Activated naive CD4-positive, alpha-beta T cell treated with anti-CD3 and anti-CD28 coated beads, Interleukin-2, amount 50 U/mL, for 24 hours (primary cell): ENCODE data around the gene DHRSX.
"Not testable (repeated sequence)": the region's sequence is repeated elsewhere in the genome, so short reads cannot be mapped to it uniquely, and the experiment has no call there.

Experiments
- H3K27ac Mint-ChIP-seq: one replicate; pipeline ENCODE4 v1.8.0; 2021; ENCODE audit warnings: mild to moderate bottlenecking, mixed read lengths
- H3K27me3 Mint-ChIP-seq: one replicate; pipeline ENCODE4 v1.8.0; 2021; ENCODE audit warnings: mixed read lengths
- H3K36me3 Mint-ChIP-seq: one replicate; pipeline ENCODE4 v1.8.0; 2021; ENCODE audit warnings: mixed read lengths
- H3K4me1 Mint-ChIP-seq: one replicate; pipeline ENCODE4 v1.8.0; 2021; ENCODE audit warnings: mixed read lengths
- H3K4me3 Mint-ChIP-seq: one replicate; pipeline ENCODE4 v1.8.0; 2021; ENCODE audit warnings: mild to moderate bottlenecking, mixed read lengths
- H3K9me3 Mint-ChIP-seq: one replicate; pipeline ENCODE4 v1.8.0; 2021; ENCODE audit warnings: mixed read lengths

DHRSX gene

GRCh38 chrX:2489446-2490445 is 11.0 kb downstream of the DHRSX start:
- Mint-ChIP-seq H3K36me3 (peaks cover 12% of the 10 kb centered on the region), H3K27me3 (no peaks in the 10 kb centered on the region), H3K9me3 (no peaks in the 10 kb centered on the region)

DNA sequence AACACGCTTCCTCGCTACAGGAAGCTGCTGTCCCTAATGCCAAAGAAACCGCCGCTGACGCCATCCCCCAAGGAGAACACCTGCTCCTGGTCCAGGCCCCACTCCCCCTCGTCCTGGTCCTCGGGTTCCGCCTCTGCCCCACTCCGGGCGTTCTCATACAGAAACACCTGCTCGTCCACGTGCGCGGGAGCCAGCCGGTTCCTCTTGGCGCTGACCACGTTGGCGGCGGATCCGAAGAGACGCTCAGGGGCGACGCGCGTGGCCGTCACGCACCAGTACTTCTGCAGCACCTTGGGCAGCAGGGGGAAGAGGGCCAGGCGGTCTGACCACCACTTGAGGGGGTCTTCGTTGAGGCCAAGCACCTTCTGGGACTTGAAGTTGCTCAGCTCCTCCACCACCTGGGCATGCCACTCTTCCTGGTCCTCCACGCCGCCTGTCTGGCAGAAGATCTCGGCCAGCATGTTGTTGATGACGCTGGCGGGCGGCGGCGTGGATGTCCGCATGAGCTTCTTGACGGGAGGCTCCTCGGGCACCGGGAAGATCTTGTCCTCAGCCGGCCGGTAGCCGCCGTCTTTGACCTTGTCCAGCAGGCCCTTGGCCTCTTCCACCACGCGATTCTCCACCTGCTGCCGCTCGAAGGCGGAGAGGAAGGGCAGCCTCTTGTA is 12.0 kb downstream of the DHRSX start:
- Mint-ChIP-seq H3K9me3 (no peaks in the 10 kb centered on the region), H3K36me3 (peaks cover 12% of the 10 kb centered on the region), H3K4me3 (no peak overlapping the region), H3K4me1 (no peaks in the 10 kb centered on the region), H3K27me3 (no peaks in the 10 kb centered on the region), H3K27ac (no peak overlapping the region)

More at GRCh38 chrX:2489446-2490445, 11.0 kb downstream of the DHRSX start:
- no peaks in the 10 kb centered on the region for H3K4me1 Mint-ChIP-seq
- H3K27ac Mint-ChIP-seq, result no peak overlapping the region
- H3K4me3 Mint-ChIP-seq, result no peak overlapping the region

DNA sequence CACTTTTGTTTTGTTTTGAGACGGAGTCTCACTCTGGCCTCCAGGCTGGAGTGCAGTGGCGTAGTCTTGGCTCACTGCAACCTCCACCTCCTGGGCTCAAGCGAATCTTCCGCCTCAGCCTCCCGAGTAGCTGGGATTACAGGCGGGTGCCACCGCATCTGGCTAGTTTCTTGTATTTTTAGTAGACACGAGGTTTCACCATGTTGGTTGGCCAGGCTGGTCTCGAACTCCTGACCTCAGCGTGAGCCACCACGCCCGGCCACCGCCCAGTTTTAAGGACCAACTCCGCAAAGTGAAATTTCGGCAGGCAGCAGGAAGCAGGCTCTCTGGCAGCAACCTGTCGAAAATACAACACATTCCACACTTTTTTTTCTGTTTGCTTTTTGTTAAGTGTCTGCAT is 13.4 kb downstream of the DHRSX start:
- Mint-ChIP-seq H3K4me3 (no peak overlapping the region), H3K9me3 (no peaks in the 10 kb centered on the region), H3K36me3 (peaks cover 13% of the 10 kb centered on the region), H3K27me3 (no peaks in the 10 kb centered on the region), H3K4me1 (no peaks in the 10 kb centered on the region), H3K27ac (no peak overlapping the region)

- H3K9me3 Mint-ChIP-seq, result no peaks in the 10 kb centered on the region
- H3K4me1 Mint-ChIP-seq, result no peaks in the 10 kb centered on the region
- H3K27ac Mint-ChIP-seq, result peak overlapping the region; percentile 23
- peaks cover 13% of the 10 kb centered on the region for H3K36me3 Mint-ChIP-seq
- H3K4me3 Mint-ChIP-seq, result no peak overlapping the region
- no peaks in the 10 kb centered on the region for H3K27me3 Mint-ChIP-seq
These were observed 14.2 kb downstream of the DHRSX start for GRCh38 chrX:2486476-2487133.

GRCh38 chrX:2485789-2486345 is 14.9 kb downstream of the DHRSX start:
- Mint-ChIP-seq H3K4me1 (no peaks in the 10 kb centered on the region), H3K36me3 (peaks cover 13% of the 10 kb centered on the region), H3K9me3 (no peaks in the 10 kb centered on the region), H3K27me3 (no peaks in the 10 kb centered on the region), H3K4me3 (no peak overlapping the region), H3K27ac (no peak overlapping the region)

GRCh38 chrX:2484721-2485648 is 15.8 kb downstream of the DHRSX start:
- peaks cover 15% of the 10 kb centered on the region for H3K36me3 Mint-ChIP-seq

GRCh38 chrX:2484256-2484655 is 16.5 kb downstream of the DHRSX start:
- Mint-ChIP-seq H3K4me3 (no peak overlapping the region), H3K27me3 (no peaks in the 10 kb centered on the region), H3K9me3 (no peaks in the 10 kb centered on the region), H3K36me3 (peaks cover 19% of the 10 kb centered on the region), H3K27ac (no peak overlapping the region), H3K4me1 (no peaks in the 10 kb centered on the region)

More at GRCh38 chrX:2484721-2485648, 15.8 kb downstream of the DHRSX start:
- Mint-ChIP-seq H3K27ac (no peak overlapping the region), H3K4me1 (no peaks in the 10 kb centered on the region), H3K4me3 (no peak overlapping the region), H3K9me3 (no peaks in the 10 kb centered on the region), H3K27me3 (no peaks in the 10 kb centered on the region)

- Mint-ChIP-seq H3K27me3 (no peaks in the 10 kb centered on the region), H3K4me1 (no peaks in the 10 kb centered on the region), H3K27ac (no peak overlapping the region), H3K9me3 (no peaks in the 10 kb centered on the region), H3K36me3 (peaks cover 15% of the 10 kb centered on the region), H3K4me3 (no peak overlapping the region)
These were observed 17.2 kb downstream of the DHRSX start for GRCh38 chrX:2483398-2484060.

DNA sequence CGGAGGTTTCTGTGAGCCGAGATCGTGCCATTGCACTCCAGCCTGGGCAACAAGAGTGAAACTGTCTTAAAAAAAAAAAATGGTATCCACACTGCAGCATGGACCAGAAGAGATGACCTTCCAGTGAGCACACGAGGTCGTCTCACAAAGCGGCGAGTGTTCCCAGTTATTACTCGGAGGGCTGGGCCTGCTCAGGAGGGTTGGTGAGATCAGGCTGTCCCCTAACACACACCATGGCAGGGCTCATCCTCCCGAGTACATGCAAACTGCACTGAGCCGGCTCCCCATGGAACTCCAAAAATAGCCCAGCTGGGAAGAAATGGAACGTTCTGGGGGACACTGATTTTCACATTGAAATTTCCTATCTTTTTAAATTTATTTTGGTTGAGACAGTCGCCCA is 19.2 kb downstream of the DHRSX start:
- not testable (repeated sequence) for H3K27me3 Mint-ChIP-seq, H3K4me3 Mint-ChIP-seq, H3K27ac Mint-ChIP-seq, H3K9me3 Mint-ChIP-seq, H3K4me1 Mint-ChIP-seq
- peaks cover 12% of the 10 kb centered on the region for H3K36me3 Mint-ChIP-seq

GRCh38 chrX:2479982-2480381 is 20.8 kb downstream of the DHRSX start:
- not testable (repeated sequence) for H3K4me3 Mint-ChIP-seq, H3K4me1 Mint-ChIP-seq, H3K9me3 Mint-ChIP-seq, H3K27ac Mint-ChIP-seq, H3K27me3 Mint-ChIP-seq
- H3K36me3 Mint-ChIP-seq, result peaks cover 12% of the 10 kb centered on the region

GRCh38 chrX:2479420-2479780 is 21.4 kb downstream of the DHRSX start:
- H3K36me3 Mint-ChIP-seq, result peaks cover 12% of the 10 kb centered on the region
- H3K4me1 Mint-ChIP-seq, result peaks cover 7% of the 10 kb centered on the region
- H3K9me3 Mint-ChIP-seq, result no peaks in the 10 kb centered on the region
- no peak overlapping the region for H3K27ac Mint-ChIP-seq
- H3K27me3 Mint-ChIP-seq, result no peaks in the 10 kb centered on the region
- no peak overlapping the region for H3K4me3 Mint-ChIP-seq

DNA sequence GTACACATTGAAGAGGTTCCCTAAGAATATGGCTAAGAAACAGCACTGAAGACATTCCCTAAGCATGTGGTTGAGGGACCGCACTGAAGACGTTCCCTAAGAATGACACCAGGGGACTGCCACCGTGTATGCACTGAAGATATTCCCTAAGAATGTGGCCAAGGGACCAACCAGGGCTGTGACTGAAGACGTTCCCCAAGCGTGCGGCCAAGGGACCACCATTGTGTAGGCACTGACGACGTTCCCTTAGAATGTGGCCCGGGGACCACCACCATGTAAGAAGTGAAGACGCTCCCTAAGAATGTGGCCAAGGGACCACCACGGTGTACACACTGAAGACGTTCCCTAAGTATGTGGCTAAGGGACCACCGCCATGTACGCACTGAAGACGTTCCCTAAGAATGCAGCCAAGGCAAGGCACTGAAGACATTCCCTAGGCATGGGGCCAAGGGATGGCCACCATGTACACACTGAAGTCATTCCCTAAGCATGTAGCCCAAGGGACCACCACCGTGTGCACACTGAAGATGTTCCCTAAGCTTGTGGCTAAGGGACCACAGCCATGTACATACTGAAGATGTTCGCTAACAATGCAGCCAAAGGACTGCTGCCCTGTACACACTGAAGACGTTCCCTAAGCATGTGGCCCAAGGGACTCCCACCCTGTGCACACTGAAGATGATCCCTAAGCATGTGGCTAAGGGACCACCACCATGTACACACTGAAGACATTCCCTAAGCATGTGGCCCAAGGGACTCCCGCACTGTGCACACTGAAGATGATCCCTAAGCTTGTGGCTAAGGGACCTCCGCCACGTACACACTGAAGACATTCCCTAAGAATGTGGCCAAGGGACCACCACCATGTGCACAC is 22.0 kb downstream of the DHRSX start:
- no peaks in the 10 kb centered on the region for H3K27me3 Mint-ChIP-seq
- H3K36me3 Mint-ChIP-seq, result peaks cover 12% of the 10 kb centered on the region
- no peaks in the 10 kb centered on the region for H3K9me3 Mint-ChIP-seq
- no peak overlapping the region for H3K4me3 Mint-ChIP-seq
- H3K27ac Mint-ChIP-seq, result no peak overlapping the region
- H3K4me1 Mint-ChIP-seq, result peaks cover 7% of the 10 kb centered on the region

DNA sequence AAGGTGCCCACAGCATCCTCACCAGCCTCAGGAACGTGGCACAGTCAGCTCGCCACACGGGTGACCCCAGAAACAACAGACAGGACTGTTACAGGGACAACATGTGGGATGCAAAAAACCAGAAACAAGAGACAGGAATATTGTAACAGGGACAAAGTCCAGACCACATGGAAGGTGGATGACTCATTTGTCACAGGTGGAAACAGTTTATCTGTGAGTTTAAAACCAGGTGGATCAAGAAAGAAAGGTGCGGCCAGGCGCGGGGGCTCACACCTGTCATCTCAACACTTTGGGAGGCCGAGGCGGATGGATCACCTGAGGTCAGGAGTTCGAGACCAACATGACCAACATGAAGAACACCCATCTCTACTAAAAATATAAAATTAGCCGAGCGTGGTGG is 23.5 kb downstream of the DHRSX start:
- H3K36me3 Mint-ChIP-seq, result peaks cover 12% of the 10 kb centered on the region
- not testable (repeated sequence) for H3K4me1 Mint-ChIP-seq, H3K27ac Mint-ChIP-seq, H3K9me3 Mint-ChIP-seq, H3K4me3 Mint-ChIP-seq, H3K27me3 Mint-ChIP-seq
